HepG2 (cell line): Measurements from ENCODE around the gene OR52E2. TPM values are rescaled to one million over a fixed set of nuclear protein-coding genes. Genes with fewer than 3 reads are reported as not detected.

Source experiments
- ATAC-seq: fragments of 200-7000 bp; cut with Tn5 transposase; 3 replicates; pipeline ENCODE4 v1.9.1; 2020; ENCODE audit warnings: mild to moderate bottlenecking, moderate library complexity
- BruUV-seq: library from RNA; stranded (reverse); fragments of 400-500 nt; replicated peaks from 2 replicates; lab custom pipeline; 2021; lab: Mats Ljungman, UMichigan
- CTCF ChIA-PET: fragments of 300-600 bp; formaldehyde crosslinking; extraction: SDS; loops from one replicate; lab custom pipeline; 2021; ENCODE audit warnings: low total read pairs, inconsistent platforms, low intra/inter-chr PET ratio; lab: Yijun Ruan, JAX
- POLR2A ChIA-PET: fragments of 350-600 bp; sonication (Branson Sonifier 250); formaldehyde crosslinking; loops from one replicate; lab custom pipeline; 2020; ENCODE audit warnings: antibody characterized with exemption, inconsistent platforms; lab: Yijun Ruan, JAX
- DNase-seq: peaks from one replicate; pipeline ENCODE4 v3.0.0-alpha.2; 2015; ENCODE audit warnings: low spot score
- FAIRE-seq: peaks from 3 replicates; lab custom pipeline; 2011; peaks lifted over from hg19 to GRCh38; lab: Jason Lieb, UNC
- H2AFZ ChIP-seq: one replicate; pipeline ENCODE4 v1.6.1; 2011; ENCODE audit warnings: low read length, inconsistent platforms
- H3K27ac ChIP-seq: fragments of 300-600 bp; 3 replicates; pipeline ENCODE4 v1.8.0; 2011; ENCODE audit warnings: mixed run types, mild to moderate bottlenecking, mixed read lengths, low read length, inconsistent platforms; ENCODE audit not compliant: insufficient read depth; ENCODE audit errors: extremely low read length
- H3K27me3 ChIP-seq, 2 experiments: fragments of 200-600 bp in 1 of 2; 2 replicates in 1 of 2; 3 replicates in 1 of 2; pipeline versions ENCODE4 v1.6.0 to v1.8.0; 2011; ENCODE audit warnings: low read length in 2 of 2, mild to moderate bottlenecking in 2 of 2, moderate library complexity in 2 of 2, inconsistent platforms in 1 of 2; ENCODE audit not compliant: insufficient read depth in 2 of 2, control insufficient read depth in 1 of 2
- H3K36me3 ChIP-seq, 2 experiments: fragments of 200-600 bp in 1 of 2; replicated peaks in 1 of 2; 2 replicates in 1 of 2; 3 replicates in 1 of 2; pipeline versions ENCODE4 v1.5.1 to v1.8.0; 2011; ENCODE audit warnings: low read length in 2 of 2, inconsistent platforms in 1 of 2; ENCODE audit not compliant: insufficient read depth in 2 of 2, control insufficient read depth in 1 of 2
- H3K4me1 ChIP-seq: 2 replicates; pipeline ENCODE4 v1.5.1; 2012; ENCODE audit warnings: low read length, inconsistent platforms; ENCODE audit not compliant: insufficient read depth
- H3K4me2 ChIP-seq: 2 replicates; pipeline ENCODE4 v1.6.0; 2011; ENCODE audit warnings: low read depth, low read length, inconsistent platforms
- H3K4me3 ChIP-seq, 3 experiments: fragments of 200-600 bp in 1 of 3; sonication (generic), shearing (Covaris generic) in 1 of 3; replicated peaks in 1 of 3; 2 replicates each; pipeline ENCODE4 v1.5.1; 2011 to 2016; ENCODE audit warnings: low read length in 3 of 3, inconsistent platforms in 2 of 3, low read depth in 2 of 3, mild to moderate bottlenecking in 2 of 3, control low read depth in 1 of 3, mixed read lengths in 1 of 3; ENCODE audit not compliant: insufficient read depth in 1 of 3
- H3K79me2 ChIP-seq: one replicate; pipeline ENCODE4 v1.6.1; 2011; ENCODE audit warnings: low read length, inconsistent platforms; ENCODE audit not compliant: insufficient read depth
- H3K9ac ChIP-seq: 2 replicates; pipeline ENCODE4 v1.6.0; 2011; ENCODE audit warnings: mild to moderate bottlenecking, low read depth, low read length, inconsistent platforms; ENCODE audit not compliant: insufficient read depth
- H3K9me3 ChIP-seq: 2 replicates; pipeline ENCODE4 v1.5.1; 2012; ENCODE audit warnings: mild to moderate bottlenecking, low read length
- H4K20me1 ChIP-seq: 2 replicates; pipeline ENCODE4 v1.6.0; 2011; ENCODE audit warnings: inconsistent platforms, mild to moderate bottlenecking, low read length, moderate library complexity; ENCODE audit not compliant: insufficient read depth
- CEBPB ChIP-seq: IDR thresholded peaks from 2 replicates; pipeline ENCODE4 v1.6.1; 2011; ENCODE audit warnings: low read depth, low read length, improper control_type of control experiment, borderline replicate concordance
- GMEB1 ChIP-seq: sonication (generic); formaldehyde crosslinking; IDR thresholded peaks from 2 replicates; pipeline ENCODE4 v1.5.1; 2020; ENCODE audit warnings: missing genetic modification reagents, mild to moderate bottlenecking, borderline replicate concordance
- MBD4 ChIP-seq: IDR thresholded peaks from 2 replicates; pipeline ENCODE4 v1.6.1; 2012; ENCODE audit warnings: low read length, inconsistent platforms, borderline replicate concordance
- PITX1 ChIP-seq: sonication (generic); formaldehyde crosslinking; IDR thresholded peaks from 2 replicates; pipeline ENCODE4 v1.5.1; 2020; ENCODE audit warnings: mild to moderate bottlenecking, missing genetic modification reagents
- THAP11 ChIP-seq: IDR thresholded peaks from 2 replicates; pipeline ENCODE4 v1.6.1; 2016; ENCODE audit warnings: missing biosample characterization, missing genetic modification reagents
- ZNF558 ChIP-seq: sonication (generic); formaldehyde crosslinking; IDR thresholded peaks from 2 replicates; pipeline ENCODE4 v1.9.0; 2022; ENCODE audit warnings: mild to moderate bottlenecking, missing genetic modification reagents, borderline replicate concordance
- ZNF569 ChIP-seq: sonication (generic); formaldehyde crosslinking; IDR thresholded peaks from 2 replicates; pipeline ENCODE4 v1.5.0; 2020; ENCODE audit warnings: mild to moderate bottlenecking, missing genetic modification reagents, moderate library complexity, borderline replicate concordance
- ZNF776 ChIP-seq: sonication (generic); formaldehyde crosslinking; IDR thresholded peaks from 2 replicates; pipeline ENCODE4 v1.4.0; 2020; ENCODE audit warnings: mild to moderate bottlenecking, missing genetic modification reagents
- ZNF784 ChIP-seq: sonication (generic); formaldehyde crosslinking; IDR thresholded peaks from 2 replicates; pipeline ENCODE4 v1.5.1; 2020; ENCODE audit warnings: missing genetic modification reagents, mild to moderate bottlenecking, borderline replicate concordance
- WGBS: methylation state at CpG from one replicate; pipeline ENCODE4 v1.1.6; 2017; ENCODE audit warnings: low lambda C conversion rate; 5-methylcytosine and 5-hydroxymethylcytosine counted together
- in situ Hi-C: cut with HindIII; loops from 2 replicates; pipeline ENCODE4 v1.10.0; 2017; ENCODE audit warnings: low pct_unique_long_range_greater_than_20kb; ENCODE audit not compliant: extremely low pct_ligation_motif_present
- intact Hi-C: fragments of 100-400 bp; cut with micrococcal nuclease; formaldehyde crosslinking; loops from one replicate; pipeline ENCODE4 v1.10.0; 2022; ENCODE audit not compliant: unreplicated experiment
- polyA plus RNA-seq, 8 experiments: library from polyadenylated mRNA; depleted of rRNA in 3 of 8; stranded (reverse) in 7 of 8; unstranded in 1 of 8; fragments of >200 nt; fragmentation: Illumina TruSeq in 4 of 8; extraction: Trizol in 4 of 8; gene quantifications; 2 replicates each; pipeline versions ENCODE4 v1.2.1 to v1.2.3, GENCODE V29; 2011 to 2016; ENCODE audit warnings: low read depth in 4 of 8, missing spikeins in 1 of 8, mixed read lengths in 1 of 8; ENCODE audit not compliant: insufficient read depth in 1 of 8
- total RNA-seq, 5 experiments: library from RNA; depleted of rRNA; stranded (reverse); fragments of >200 nt; fragmentation: Illumina TruSeq; extraction: Trizol; gene quantifications; 2 replicates each; pipeline ENCODE4 v1.2.3, GENCODE V29; 2016; ENCODE audit warnings: low read depth in 1 of 5

The OR52E2 gene
- total and polyA plus RNA-seq, 2 of the 13 experiments (the other 11 are each of a cell fraction or from before 2014, with no cell fraction given): not detected

GRCh38 chr11:5013012-5013411 is 46.4 kb downstream of the OR52E2 start:
- H3K9me3 ChIP-seq: no peaks in the 10 kb centered on the region
- POLR2A ChIA-PET: no interaction called here
- no peak for ATAC-seq

More at GRCh38 chr11:5013012-5013411, 46.4 kb downstream of the OR52E2 start:
- TF ChIP-seq PITX1 (CRISPR knock-in tag) (no peak), ZNF569 (no peak), ZNF558 (CRISPR knock-in tag) (no peak), GMEB1 (no peak), CEBPB (peak; percentile 38; the same call in 1 of the 2 replicates), ZNF784 (CRISPR knock-in tag) (no peak), MBD4 (no peak), ZNF776 (CRISPR knock-in tag) (no peak), THAP11 (CRISPR knock-in tag) (no peak)
- TF ChIP-seq, all 625 proteins: peak for 1
- Histone ChIP-seq H3K27ac (no peak overlapping the region), H3K4me2 (no peak overlapping the region), H4K20me1 (no peaks in the 10 kb centered on the region), H3K9ac (no peak overlapping the region), H3K79me2 (no peaks in the 10 kb centered on the region), H3K4me3 (no peak overlapping the region), H3K4me1 (no peaks in the 10 kb centered on the region), H2AFZ (no peak overlapping the region), H3K27me3 (no peaks in the 10 kb centered on the region), H3K36me3 (no peaks in the 10 kb centered on the region)
- BruUV-seq: no TSS peak
- in situ Hi-C loops (no loop called here), intact Hi-C loops (no loop called here)
- 4% methylated on average over 1 of the region's 1 CpG for whole genome bisulfite sequencing
- CTCF ChIA-PET: no interaction called here
- DNase-seq (no peak), FAIRE-seq (no peak)
